NCI-H748 treated with DMSO at 0.1 percent for 48 hours (cell line): ENCODE measurements around the gene ITGB3BP.
"Not testable (repeated sequence)": the region's sequence is repeated elsewhere in the genome, so short reads cannot be mapped to it uniquely, and the experiment has no call there.

Experiments
- DNase-seq: peaks from one replicate; lab custom pipeline; 2025; lab: John Stamatoyannopoulos, UW

Gene ITGB3BP

GRCh38 chr1:63506782-63507181, 16.2 kb downstream of the ITGB3BP start:
- no peak for DNase-seq

- DNase-seq = no peak
Observed at GRCh38 chr1:63501256-63501655, 21.8 kb downstream of the ITGB3BP start.

DNA sequence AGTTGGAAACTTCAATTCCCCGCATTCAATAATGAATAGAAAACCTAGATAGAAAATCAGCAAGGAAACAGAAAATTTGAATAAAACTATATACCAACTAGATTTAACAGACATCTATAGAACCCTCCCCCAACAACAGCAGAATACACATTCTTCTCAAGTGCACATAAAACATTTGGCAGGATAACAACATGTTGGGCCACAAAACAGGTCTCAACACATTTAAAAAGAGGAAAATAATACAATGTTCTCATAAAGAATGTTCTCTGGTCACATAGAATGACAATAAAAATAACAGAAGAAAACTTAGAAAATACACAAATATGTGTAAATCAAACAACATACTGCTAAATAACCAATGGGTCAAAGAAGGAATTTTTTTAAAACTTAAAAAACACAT, 24.9 kb downstream of the ITGB3BP start:
- no peak for DNase-seq

DNA sequence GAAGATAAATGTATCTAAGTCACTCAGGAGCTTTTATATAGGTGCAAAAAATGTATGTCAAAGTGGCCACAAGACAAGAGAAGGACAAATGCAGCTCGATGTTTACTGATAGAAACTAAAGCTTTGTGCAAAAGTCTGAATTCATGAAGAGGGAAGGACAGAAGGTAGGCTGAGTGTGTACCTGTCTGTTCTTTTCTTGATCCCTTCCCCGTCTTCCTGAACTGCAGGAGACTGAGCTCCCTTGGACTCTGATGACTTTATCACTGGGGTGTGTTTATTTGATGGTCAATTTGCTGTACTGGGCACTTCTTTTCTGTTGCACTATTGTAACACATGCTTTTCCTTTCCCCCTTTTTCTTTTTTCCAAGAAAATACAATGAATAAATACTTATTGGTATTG, 25.4 kb downstream of the ITGB3BP start:
- DNase-seq = no peak

DNA sequence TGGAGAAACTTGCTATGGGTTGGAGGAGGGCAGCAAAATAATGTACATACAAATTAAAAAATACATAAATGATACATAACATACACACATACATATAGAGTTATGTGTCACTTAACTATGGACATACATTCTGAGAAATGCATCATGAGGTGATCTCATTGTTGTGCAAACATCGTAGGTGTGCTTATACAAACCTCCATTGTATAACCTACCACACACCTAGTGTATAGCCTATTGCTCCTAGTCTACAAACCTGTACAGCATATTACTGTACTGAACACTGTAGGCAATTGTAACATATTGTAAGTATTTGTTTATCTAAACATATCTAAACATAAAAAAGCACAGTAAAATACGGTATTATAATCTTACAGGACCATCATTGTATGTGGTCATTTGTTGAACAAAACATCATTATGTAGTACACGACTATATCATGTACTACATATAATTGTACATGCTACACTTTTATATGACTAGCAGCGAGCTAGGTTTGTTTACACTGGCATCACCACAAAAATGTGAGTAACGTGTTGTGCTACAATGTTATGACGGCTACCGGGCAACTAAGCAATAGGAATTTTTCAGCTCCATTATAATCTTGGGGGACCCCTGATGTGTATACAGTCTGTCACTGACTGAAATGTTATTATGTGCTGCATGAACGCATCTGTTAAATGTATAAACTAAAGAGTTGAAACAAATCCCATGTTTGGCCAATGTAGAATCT, 35.5 kb downstream of the ITGB3BP start:
- no peak for DNase-seq

DNA sequence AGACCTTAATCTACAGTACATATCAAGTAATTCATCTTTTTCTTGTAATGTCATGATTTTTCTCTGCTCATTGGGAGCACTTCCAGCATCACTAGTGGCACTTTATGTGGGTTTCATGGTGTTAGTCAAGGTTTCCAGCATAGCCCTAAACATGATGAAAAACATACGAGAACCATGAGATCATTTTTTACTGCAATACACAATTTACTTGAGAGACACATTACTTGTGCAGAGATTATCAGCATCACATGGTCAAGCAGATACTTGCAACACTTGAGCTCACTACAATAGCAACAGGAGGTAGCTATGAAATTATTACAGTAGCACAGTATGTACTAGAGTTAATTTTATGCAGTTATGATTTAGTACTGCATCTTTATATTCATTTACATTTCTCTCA, 36.4 kb downstream of the ITGB3BP start:
- DNase-seq = no peak

DNA sequence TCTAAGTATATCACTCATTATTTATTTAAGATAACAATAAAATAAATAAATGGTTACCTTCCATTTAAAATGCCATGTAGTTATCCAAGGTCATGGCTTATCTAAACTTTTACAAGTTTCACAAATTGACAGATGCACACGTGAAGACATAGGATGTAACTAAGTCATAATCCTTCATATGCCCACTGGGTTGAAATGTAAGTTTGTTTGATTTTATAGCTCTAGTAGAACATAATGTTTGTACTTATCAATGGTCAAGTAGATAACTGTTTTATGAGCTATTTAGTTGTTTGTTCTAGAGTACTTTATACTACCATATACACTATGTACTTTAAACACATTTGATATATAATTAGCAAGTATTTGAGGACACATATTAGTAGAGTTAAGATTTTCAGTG, 43.0 kb downstream of the ITGB3BP start:
- DNase-seq = no peak

GRCh38 chr1:63475761-63476160, 47.3 kb downstream of the ITGB3BP start:
- no peak for DNase-seq

DNA sequence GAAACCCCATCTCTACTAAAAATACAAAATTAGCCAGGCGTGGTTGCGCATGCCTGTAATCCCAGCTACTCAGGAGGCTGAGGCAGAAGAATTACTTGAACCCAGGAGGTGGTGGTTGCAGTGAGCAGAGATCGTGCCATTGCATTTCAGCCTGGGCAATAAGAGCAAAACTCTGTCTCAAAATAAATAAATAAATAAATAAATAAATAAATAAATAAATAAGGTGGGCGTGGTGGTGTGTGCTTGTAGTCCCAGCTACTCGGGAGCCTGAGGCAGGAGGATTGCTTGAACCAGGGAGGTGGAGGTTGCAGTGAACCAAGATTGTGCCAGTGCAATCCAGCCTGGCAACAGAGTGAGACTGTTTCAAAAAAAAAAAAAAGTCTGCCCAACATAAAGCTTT, 54.3 kb downstream of the ITGB3BP start:
- not testable (repeated sequence) for DNase-seq

- no peak for DNase-seq
Observed at GRCh38 chr1:63466759-63467158, 56.3 kb downstream of the ITGB3BP start.

- DNase-seq = no peak
Observed at GRCh38 chr1:63466181-63466580, 56.8 kb downstream of the ITGB3BP start.

DNA sequence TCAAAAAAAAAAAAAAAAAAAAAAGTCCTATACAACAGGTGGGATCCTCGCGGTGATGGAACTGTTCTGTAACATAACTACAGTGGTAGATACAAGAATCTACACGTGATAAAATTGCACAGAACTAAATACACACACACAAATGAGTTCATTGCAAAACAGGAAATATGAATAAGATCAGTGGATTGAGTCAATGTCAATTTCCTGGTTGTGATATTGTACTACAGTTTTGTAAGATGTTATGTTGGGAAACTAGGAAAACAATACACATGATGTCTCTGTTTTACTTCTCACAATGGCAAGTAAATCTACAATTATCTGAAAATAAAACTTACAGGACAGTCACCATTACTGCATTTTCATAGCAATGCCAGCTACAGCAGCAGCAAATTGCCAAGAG, 59.8 kb downstream of the ITGB3BP start:
- no peak for DNase-seq

- no peak for DNase-seq
Observed at GRCh38 chr1:63461661-63462230, 61.3 kb downstream of the ITGB3BP start.

DNA sequence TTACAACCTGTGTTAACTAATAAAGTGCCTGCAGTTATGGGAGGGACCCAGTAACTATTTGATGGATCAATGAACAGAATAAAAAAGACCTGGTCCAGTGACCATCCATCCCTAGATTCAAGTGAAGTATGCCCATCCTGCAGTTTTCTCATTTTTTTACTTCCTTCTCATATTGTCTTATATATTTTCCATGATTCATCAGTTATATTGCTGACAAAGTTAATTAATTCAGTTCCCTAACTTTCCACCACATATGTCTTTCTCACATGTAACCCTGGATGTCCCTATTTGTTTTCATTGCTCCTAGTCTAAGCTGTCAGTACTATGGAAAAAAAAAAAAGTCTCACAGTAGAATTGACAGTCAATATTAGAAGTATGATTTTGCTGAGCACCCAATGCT, 64.3 kb downstream of the ITGB3BP start:
- no peak for DNase-seq

GRCh38 chr1:63454269-63454668, 68.8 kb downstream of the ITGB3BP start:
- DNase-seq = no peak

DNA sequence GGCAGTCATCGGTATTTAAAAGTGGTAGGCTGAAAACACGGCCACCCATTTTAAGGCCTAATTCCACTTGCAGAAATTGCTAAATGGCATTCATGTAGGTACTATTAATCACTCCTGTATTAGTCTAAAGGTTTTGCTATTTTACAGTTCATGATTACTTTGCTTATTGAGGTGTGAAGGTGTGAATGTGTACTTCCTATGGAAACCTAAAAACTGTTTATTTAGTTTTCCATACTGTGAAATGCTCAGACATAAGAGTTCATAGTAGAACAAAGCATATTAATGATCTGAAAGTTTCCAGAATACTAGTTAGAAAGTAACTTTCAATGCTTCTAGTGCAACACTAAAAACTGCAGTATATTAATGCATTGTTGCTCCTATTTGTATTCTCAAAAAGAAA, 69.8 kb downstream of the ITGB3BP start:
- no peak for DNase-seq

GRCh38 chr1:63450416-63450815, 72.6 kb downstream of the ITGB3BP start:
- no peak for DNase-seq

DNA sequence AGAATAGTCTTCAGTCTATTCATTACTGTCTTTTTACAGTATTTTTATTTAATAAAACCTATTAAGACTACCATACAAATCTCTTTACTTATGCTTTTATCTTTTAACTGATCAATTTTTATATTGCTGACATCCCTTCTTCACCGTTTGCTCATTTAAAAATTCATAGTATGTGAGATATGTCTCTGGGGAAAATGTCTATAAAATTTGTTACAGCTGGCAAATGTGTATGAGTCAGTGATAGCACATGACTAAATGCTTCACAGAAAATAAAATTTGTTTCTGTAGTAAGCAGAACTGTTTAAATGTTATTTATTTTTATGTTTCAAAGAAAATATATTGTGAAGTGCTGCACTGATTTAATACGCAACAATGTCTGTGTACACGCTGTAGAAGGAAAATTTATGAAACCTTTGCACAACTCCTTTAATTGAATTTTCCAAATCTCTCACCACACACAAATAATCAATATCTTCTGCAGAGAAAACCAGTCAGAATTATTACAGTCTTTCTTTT, 74.2 kb downstream of the ITGB3BP start:
- no peak for DNase-seq

GRCh38 chr1:63442141-63442475, 80.9 kb downstream of the ITGB3BP start:
- DNase-seq = no peak

DNA sequence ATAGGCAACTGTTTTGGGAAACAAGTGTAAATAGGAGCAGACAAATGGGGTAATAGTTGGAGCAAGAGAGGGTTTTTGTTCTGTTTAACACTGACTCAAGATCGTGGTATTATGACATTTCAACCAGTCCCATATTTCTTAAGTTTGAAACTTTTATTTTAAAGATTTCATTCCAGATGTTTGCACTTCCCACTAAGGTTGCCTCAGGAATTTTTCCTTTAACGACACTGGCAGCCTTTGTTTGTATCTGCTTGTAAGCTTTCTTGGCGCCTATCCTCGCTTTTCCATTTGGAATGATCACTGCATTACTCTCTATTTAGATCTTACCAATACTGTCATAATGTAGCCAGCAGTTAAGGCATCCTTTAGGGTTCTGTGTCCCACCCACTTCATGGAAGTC, 87.9 kb downstream of the ITGB3BP start:
- no peak for DNase-seq

DNA sequence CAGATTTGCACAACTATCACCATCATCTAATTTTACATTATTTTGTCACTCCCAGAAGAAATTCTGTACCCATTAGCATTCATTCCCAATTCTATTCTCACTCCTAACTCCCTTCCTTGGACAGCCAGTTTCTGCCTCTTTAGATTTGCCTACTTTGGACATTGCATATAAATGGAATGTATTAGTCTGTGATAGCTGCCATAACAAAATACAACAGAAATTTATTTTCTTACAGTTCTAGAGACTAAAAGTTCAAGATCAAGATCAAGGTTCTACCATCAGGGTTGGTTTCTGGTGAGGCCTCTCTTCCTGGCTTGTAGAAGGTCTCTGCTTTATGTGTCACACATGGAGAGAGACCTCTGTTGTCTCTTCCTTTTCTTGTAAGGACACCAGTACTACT, 93.7 kb downstream of the ITGB3BP start:
- no peak for DNase-seq

DNA sequence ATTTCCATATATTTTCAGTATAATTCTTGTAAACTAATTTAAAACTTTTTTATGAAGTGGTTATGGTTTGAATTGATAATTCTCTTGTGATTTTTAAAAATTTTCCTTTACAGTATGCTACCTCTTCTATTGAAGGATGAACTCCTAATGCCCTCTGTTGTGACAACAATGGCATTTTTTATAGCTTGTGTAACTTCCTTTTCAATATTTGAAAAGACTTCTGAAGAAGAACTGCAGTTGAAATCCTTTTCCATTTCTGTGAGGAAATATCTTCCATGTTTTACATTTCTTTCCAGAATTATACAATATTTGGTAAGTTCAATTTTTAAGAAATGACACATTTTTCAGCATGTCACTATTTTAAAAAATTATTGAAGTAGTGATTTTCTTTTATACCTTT, 94.2 kb downstream of the ITGB3BP start:
- DNase-seq = no peak

GRCh38 chr1:63423649-63424048, 99.4 kb downstream of the ITGB3BP start:
- DNase-seq = no peak

DNA sequence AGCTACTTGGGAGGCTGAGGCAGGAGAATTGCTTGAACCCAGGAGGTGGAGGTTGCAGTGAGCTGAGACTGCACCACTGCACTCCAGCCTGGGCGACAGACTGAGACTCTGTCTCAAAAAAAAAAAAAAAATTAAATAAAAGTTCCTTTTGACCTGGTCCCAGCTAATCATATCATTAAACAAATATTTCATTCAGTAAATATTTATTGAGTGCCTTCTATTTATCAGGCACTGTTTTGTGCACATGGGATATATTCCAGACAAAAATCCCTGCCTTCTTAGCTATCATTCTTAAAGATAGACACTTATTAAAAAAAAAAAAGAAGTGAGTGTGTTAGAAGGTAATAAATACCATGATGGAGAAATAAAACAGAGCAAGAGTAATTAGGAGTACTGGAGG, 102.3 kb downstream of the ITGB3BP start:
- not testable (repeated sequence) for DNase-seq
